NCI-H1417 treated with DMSO at 0.1 percent for 48 hours (cell line): ENCODE measurements around the gene SMIM14.
"Not testable (repeated sequence)": the region's sequence is repeated elsewhere in the genome, so short reads cannot be mapped to it uniquely, and the experiment has no call there.

Source experiments
- DNase-seq: peaks from one replicate; lab custom pipeline; 2025; lab: John Stamatoyannopoulos, UW

SMIM14 gene

DNA sequence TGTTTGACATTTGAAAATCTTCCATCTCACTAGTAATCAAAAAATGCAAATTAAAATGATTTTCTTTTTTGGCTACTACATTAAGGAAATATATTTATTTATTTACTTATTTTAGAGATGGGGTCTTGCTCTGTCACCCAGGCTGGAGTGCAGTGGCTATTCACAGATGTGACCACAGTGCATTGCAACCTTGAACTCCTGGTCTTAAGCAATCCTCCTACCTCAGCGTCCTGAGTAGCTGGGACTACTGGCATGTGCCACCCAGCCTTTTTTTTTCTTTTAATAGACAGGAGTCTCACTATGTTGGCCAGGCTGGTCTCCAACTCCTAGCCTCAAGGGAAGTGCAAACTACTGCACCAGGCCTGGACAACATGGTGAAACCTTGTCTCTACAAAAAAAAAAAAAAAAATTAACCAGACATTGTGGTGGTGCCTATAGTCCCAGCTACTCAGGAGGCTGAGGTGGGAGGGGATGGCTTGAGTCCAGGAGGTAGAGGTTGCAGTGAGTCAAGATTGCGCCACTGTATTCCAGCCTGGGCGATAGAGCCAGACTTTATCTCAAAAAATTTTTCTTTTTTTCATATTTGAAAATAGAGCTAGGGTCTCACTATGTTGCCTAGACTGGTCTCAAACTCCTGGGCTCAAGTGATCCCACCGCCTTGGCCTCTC lies 4.4 kb upstream of the SMIM14 start:
- no peak for DNase-seq

DNA sequence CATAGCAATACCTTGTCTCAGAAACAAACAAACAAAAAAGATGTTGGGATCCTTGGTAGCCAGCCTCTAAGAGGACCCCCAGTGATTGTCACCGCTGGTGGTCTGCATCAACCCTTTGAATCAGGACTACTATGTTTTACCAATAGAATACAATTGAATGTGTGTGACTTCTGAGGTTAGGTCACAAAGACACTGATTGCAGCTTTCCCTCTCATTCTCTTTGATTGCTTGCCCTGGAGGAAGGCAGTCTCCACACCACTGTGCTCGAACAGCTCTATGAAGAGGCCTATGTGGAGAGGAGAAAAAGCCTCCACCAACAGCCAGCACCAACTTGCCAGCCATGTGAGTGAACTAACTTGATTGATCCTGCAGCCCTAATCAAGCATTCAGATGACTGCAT lies 2.8 kb upstream of the SMIM14 start:
- DNase-seq = no peak

DNA sequence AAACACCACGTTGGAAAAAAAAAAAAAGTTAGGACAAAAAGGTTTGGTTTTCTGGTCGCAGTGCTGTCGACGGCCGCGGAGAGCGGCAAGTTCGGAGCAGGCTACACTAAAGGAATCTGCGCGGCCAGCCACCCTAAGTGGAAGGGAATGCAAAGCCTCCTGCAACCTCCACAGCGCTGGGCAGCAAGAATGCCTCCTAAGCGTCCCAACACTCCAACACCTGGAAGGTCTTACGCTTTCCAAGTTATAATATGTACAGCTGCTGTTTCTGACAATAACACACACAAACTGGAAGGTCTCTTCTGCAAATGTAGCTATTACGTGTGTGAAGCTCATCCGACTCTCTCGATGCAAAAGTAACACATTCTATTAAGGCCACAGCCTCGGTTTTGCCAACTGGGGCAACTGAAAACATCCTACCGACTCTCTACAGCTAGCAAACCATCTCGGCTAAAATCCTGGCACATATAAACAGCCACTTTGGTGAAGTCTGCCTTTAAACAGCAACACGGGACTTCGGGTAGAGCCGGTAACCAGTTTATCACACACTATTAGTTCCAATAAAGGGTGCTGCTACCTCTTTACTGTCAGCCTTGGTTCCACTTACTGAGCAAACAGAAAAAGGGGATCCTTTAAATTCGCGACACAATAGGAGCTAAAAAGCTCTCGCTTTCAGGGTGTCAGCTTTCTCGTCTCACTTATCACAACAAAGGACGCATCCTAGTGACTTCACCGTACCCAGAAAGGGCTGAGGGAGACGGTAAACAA lies 895 bp downstream of the SMIM14 start:
- no peak for DNase-seq

DNA sequence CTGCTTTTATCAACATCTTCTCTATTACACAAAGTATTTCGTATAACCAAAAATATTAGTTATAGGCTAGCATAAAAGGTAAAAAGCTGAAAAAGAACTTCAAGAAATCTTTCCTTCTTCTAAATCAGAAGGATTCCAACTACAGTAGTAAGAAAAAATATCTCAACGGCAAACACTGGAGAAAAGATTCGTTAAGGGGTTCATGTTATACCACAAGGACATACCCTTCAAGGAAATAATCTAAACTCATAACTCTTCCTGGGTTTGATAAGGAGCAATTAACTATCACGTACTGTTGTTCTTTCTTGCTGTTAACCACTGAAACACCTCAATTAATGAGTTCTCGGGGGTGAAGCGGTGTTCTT lies 1.5 kb downstream of the SMIM14 start:
- DNase-seq = no peak

DNA sequence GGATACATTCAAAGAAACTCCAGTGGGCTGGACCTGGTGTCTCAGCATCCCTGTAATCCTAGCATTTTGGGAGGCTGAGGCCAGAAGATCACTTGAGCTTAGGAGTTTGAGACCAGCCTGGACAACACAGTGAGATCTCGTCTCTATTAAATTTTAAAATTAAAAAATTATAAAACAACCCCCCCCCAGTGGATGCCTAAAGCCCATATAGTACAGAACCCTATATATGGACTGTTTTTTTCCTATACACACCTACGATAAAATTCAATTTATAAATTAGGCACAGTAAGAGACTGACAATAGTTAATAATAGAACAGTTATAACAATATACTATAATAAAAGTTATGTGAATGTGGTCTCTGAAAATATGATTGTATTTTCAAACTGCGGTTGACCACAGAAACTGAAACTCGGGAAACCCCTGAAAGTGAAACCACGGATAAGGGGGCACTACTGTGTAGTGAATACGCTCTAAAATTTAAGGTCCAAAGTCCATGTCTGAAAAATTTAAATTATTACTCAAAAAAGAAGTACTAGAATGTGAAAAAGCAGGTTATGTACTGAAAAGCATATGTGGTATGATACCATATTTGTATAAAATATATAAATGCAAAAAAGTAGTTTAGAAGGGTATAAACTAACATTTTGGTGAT lies 2.0 kb downstream of the SMIM14 start:
- no peak for DNase-seq

DNA sequence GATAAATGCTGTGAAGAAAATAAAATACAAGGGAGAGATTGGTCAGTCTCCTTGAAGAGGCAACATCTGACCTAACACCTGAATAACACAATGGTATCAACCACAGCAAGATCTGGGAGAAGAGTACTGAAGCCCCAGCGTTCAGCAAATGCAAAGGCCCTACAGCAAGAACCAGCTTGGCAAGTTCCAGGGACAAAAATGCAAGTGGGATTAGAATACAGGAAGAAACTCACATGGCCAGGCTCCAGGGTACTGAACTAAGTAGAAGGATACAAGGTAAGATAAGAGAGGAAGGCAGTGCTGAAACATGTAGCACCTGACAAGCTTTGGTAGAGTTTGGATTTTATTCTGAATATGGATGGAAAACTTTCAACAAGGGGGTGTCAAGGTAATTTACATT lies 3.6 kb downstream of the SMIM14 start:
- no peak for DNase-seq

DNA sequence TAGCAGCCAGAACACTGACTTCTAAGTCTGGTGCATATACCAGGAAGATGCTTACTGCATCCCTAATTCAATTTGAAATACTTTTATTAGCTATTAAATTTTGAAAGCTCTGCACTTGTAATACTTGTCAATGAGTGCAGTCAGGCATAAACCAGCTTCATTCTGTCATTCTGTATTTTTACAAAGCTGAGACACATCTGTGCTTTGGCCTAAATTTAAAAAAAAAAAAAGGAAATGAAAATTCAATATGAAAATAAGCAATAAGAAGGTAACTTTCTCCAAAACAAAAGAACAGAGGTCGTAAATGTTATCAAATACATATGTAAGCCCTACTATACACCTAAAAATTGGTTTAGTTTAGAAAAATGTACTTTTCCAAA lies 7.0 kb downstream of the SMIM14 start:
- DNase-seq = no peak

DNA sequence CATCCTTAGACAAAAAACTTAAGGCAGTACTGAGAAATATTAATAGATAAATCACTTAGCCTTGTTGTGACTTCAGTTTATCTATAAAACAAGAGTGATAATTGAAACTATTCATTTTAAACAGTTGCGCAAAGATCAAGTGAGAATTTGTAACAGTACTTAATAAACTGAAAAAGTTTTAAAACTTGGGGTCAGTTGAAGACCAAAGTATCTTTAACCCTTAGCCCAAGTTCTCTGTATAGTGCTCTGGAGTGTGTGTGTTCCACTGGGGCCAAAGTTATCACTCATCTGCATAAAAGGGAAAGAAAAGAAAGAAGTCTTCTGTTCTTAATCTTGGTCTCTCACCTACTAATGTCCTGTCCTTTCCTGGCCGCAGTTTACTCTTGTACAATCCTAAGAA lies 11.3 kb downstream of the SMIM14 start:
- no peak for DNase-seq

DNA sequence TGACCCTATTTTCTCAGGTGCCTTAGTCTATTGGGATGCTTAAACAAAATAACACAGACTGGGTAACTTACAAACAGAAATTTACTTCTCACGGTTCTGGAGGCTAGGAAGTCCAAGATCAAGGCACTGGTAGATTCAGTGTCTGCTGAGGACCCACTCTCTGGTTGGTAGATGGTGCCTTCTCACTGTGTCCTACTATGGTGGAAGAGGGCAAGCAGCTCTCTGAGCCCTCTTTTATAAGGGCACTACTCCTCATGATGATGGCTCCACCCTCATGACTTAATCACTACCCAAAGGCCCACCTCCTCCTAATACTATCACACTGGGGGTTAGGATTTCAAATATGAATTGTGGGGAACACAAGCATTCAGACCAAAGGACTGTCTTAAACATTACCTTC lies 11.8 kb downstream of the SMIM14 start:
- no peak for DNase-seq

DNA sequence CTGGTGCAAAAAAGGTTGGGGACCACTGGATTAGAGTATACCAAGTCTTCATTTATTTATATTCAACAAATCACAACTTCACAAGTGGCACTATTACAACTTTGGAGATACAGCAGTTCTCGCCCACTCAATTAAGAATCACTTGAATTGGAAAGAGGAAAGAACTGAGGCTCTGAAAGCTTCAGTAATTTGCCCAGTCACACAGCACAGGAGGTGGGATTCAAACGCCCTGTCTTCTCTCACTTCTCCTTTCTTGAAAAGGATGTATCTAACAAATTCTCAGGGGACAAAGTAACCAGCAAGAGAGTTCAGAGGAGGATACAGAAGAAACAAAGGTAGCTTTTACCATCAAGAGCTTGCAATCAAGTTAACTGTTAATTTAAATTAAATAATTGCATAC lies 12.4 kb downstream of the SMIM14 start:
- DNase-seq = no peak

DNA sequence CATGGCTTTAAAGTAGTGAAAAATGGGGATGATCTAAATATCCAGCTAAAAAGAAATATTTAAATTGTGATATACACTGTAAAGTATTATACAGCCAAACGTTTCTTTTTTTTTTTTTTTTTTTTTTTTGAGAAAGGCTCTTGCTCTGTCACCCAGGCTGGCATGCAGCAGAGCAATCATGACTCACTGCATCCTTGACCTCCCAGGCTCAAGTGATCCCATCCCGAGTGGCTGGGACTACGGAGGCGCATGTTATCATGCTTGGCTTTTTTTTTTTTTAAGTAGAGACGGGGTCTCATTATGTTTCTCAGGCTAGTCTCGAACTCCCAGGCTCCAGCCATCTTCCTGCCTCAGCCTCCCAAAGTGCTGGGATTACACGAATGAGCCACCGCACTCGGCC lies 17.1 kb downstream of the SMIM14 start:
- no peak for DNase-seq

DNA sequence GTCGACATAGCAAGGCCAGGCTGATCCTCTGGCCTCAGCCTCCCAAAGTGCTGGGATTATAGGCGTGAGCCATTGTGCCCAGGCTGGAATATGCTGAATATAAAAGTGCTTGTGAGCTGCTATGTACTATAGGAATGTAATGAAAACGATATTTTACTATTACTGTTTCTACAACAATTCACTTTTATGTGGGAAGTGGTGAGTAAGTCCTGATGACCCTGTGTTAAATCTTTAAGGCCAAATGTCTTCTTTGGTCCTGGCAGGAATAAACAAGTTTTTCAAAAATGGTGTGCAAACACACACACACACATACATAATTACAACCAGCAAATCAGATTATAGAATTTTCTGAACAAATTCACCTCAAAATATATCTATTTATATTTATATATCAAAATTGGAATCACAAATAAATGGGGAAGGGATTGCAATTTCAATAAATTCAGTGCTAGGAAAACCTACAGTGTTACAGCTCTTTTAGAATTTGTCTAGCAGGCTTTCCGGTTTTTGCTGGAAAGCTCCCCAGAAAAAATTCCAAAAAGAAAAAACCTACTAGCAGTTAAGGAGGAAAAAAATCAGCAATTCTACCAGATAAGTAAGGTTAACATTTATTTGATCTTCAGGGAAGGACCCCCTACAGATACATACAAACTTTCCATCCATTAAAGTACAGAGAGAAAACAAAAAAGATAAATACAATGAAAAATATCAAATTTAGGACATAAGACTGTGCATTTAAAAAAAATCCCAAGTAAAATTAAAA lies 17.9 kb downstream of the SMIM14 start:
- no peak for DNase-seq

DNA sequence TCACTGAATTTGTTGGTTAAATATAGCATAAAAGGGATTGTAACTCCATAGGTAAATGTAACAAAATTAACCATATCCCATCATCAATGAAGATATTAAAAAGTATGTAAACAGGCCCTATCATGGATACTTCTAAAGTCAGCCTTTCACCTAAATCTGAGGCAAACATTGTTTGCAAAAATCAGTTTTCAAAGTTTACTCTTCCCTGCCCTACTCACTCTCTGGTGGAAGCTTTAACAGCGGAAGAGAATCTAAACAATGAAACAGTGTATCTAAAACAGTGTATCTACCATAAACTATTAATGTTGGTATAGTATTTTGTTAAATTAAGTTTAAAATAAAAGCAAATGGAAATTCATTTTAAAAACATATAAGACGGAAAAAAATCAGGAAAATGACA lies 21.1 kb downstream of the SMIM14 start:
- DNase-seq = no peak

DNA sequence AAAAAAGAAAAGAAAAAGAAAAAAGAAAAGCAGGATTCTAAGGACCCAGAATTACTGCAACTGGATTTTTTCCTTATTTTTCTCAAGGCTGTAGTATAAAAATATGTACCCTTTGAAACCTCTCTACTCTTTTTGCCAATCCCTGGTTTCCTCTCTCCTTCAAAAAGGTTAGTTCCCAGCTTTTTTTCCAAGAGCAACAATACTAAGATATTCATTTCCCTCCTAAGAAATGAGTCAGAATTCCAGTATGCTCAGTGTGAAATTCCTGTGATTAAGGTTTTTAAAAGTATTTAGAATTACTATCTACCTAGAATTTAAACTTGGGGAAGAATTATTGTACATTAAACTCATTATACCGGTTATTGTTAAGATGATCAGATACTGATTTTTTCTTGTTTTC lies 22.0 kb downstream of the SMIM14 start:
- no peak for DNase-seq

DNA sequence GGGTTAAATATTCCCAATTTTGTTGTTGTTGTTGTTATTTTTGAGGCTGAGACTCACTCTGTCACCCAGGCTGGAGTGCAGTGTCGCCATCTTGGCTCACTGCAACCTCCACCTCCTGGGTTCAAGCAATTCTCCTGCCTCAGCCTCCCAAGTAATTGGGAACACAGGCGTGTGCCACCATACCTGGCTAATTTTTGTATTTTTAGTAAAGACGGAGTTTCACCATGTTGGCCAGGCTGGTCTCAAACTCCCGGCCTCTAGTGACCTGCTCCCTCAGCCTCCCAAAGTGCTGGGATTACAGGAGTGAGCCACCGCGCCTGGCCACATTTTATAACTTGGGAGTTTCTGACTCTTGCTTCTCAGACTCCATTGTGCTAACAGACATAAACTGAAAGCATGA lies 22.6 kb downstream of the SMIM14 start:
- not testable (repeated sequence) for DNase-seq

DNA sequence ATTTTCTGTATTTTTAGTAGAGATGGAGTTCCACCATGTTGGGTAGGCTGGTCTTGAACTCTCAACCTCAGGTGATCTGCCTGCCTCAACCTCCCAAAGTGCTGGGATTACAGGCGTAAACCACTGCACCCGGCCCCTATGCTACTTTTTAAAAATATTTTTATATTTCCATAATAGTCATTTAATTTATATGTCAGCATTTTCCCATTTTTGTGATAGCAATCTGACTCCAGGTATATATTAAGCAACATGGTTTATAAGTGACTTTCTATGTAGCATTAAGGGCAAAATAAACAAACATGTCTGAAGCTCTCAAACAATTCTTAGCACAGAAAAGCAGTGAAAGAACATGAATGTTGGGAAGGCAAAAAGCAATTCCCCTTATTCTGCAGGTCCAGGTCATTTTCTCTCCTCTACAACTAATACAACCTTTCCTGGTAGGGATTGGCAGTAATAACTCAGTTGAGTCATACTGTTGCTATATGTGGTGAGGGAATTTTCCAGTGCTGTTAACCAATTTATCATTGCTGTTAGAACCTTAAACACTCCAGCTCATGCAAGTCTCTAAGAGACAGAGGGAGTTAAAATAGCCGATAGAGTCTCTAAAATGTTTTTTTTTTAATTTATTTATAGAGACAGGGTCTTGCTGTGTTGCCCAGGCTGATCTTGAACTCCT lies 24.0 kb downstream of the SMIM14 start:
- no peak for DNase-seq

DNA sequence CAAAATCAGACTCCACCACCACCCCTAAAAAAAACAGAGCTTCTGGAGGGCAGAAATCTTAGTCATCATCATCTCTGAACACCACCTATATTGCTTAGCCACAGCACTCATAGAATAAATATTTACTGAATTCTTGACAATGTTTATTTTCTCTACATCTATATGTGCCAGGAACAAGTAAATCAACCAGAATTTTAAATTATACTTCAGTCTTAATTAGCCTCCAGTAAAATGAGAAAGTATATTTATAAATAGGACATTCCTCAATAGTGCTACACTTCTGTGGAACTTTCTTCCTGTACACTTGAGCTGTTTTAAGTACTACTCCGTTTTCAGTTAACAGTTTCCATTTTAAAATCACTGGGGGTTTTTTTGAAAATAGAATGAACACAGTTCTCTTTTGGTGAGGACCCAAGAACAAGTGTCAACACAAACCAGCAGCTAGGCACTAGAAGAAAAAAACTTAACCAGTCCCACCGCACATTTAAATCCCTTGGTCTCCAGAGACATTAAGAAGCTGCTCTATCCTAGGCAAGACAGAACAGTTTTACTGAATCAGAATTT lies 25.5 kb downstream of the SMIM14 start:
- no peak for DNase-seq

DNA sequence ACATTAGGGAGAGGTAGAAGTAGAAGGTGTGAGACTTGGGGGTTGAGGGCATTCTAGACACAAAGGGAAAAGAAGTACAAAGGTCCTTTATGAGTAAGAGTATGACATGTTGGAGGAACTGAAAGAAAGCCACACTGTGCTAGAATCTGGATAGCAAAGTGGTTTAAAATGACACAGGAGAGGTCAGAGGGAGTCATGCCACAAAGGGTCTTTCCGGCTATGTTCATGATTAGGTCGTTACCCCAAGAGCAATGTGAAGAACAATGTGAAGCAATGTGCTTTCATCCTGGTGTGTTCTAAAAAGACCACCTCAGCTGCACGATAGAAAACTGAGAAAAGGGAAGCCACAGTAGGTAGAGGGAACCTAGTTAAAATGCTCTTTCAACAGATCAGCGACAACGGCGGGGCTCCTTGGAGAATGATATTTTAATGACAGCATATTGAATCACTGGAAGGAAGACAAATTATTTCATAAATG lies 29.2 kb downstream of the SMIM14 start:
- no peak for DNase-seq

DNA sequence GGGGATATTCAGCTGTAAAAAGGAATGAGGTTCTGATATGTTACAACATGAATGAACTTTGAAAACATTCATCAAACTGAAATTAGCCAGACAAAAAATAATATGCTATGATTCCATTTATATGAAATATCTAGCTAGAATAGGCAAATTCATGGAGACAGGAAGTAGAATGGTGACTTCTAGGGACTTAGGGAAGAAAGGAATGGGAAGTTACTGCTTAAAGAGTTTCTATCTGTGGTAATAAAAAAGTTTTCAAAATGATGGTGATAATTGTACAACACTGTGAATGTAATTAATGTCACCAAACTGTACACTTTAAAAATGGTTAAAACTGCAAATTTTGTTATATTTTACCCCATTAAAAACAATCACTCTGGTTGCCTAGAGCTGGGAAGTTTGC lies 30.2 kb downstream of the SMIM14 start:
- DNase-seq = no peak

DNA sequence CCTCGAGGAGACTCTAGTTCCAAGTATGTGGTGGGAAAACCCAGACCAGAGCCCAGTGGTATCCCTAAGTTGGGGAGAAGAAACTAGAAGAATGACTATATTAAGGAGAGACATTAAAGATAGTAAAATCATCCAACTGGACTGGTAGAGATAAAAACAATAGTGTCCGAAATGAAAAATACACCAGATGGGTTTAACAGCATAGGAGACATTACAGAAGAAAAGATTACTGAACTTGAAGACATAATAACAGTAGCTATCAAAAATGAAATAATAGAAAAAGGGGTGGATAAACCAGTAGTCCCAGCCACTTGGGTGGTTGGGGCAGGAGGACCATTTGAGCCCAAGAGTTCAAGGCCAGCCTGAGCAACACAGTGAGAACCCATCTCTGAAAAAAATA lies 31.9 kb downstream of the SMIM14 start:
- no peak for DNase-seq

DNA sequence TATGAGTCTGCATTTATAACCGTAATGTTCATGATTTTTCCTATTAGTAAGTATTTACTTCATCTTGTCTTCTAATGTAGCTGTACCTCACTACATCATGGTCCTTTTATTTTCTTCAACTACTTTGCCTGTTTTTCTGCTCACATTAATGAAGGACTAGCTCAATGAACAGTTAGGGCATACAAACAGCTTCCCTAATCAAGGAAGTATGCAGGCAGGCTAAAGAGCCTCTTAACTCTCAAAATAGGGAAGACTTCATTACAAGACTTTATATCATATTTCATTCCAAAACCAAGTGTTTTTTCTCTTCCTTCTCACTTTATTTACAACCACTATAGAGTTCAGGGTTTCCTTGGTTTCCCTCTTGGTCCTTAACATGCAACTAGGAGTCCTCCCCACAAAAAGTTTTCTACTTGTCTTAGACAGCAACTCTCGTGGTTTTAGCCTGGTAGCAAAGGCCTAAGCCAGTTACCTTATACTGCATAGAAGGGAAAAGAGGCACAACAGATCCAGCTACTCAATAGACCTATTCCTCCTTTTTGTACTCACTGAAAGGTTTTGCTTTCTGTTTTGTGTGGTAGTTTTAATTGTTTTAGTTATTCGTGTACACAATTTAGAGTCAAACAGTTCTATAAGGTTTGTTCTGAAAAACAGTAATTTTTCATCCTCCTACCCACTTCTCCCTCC lies 40.8 kb downstream of the SMIM14 start:
- no peak for DNase-seq
